Gastroesophageal sphincter (tissue), 3 donors: Measurements from ENCODE around the gene C12orf56.

Source experiments
- CTCF ChIP-seq, 4 experiments: fragments of 200-600 bp in 2 of 4; fragments of 450-650 bp in 2 of 4; sonication (generic) in 1 of 4; IDR thresholded peaks; one replicate each; pipeline ENCODE4 v1.5.1; 2017 to 2019; ENCODE audit warnings: antibody characterized with exemption in 4 of 4, mild to moderate bottlenecking in 2 of 4, moderate library complexity in 2 of 4
- EP300 ChIP-seq: sonication (generic); formaldehyde crosslinking; IDR thresholded peaks from one replicate; pipeline ENCODE4 v1.6.1; 2017; ENCODE audit warnings: antibody characterized with exemption, mild to moderate bottlenecking
- POLR2A ChIP-seq, 2 donors: fragments of 450-650 bp; IDR thresholded peaks; one replicate each; pipeline ENCODE4 v1.6.1; 2017; ENCODE audit warnings: antibody characterized with exemption in 2 of 2, mild to moderate bottlenecking in 2 of 2, moderate library complexity in 1 of 2
- POLR2AphosphoS5 ChIP-seq: sonication (generic); formaldehyde crosslinking; IDR thresholded peaks from one replicate; pipeline ENCODE4 v1.6.1; 2017; ENCODE audit warnings: antibody characterized with exemption

DNA sequence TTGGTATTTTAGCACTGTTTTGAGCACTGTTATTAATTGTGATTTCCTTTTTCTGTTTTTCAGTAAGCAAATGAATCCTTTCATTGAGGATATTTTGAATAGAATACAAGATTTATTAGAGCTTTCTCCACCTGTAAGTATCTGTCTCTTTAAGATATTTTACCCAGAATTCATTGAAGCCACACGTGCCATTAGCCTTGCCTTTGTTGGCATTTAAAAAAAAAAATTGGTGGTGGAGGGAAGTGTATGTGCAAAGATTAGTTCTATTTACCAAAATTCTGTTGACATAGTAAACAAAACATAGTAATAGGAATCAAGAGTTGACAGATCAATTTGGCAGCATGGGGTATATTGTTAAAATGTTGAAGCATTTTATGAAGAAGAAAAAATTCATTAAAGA is 37.4 kb upstream of the C12orf56 start:
- no peak for TF ChIP-seq POLR2AphosphoS5
- no peak for TF ChIP-seq CTCF (IDR thresholded peaks at IDR 0.05)
- TF ChIP-seq EP300, result no peak
- no peak for TF ChIP-seq POLR2A (IDR thresholded peaks at IDR 0.05)
